Muscle of back (tissue), 11 donors: Measurements from ENCODE around the gene HTT. TPM values are rescaled to one million over a fixed set of nuclear protein-coding genes. Genes with fewer than 3 reads are reported as not detected.
"Not testable (repeated sequence)": the region's sequence is repeated elsewhere in the genome, so short reads cannot be mapped to it uniquely, and the experiment has no call there.

ENCODE experiments used
- DNase-seq, 3 donors: peaks; one replicate each; pipeline versions ENCODE4 v3.0.0 to v3.0.0-alpha.2; 2013
- polyA plus RNA-seq, 10 donors: library from polyadenylated mRNA; unstranded; fragments of 120-200 nt; gene quantifications; one replicate each; pipeline ENCODE4 v1.2.1, GENCODE V29; 2013; ENCODE audit not compliant: insufficient read length in 10 of 10

HTT gene
- polyA plus RNA-seq, 10 donors, result 18.9 to 28.6 (median 24.4) TPM

GRCh38 chr4:3077796-3078195, 3.3 kb downstream of the HTT start:
- DNase-seq, result no peak

GRCh38 chr4:3079694-3080123, 5.2 kb downstream of the HTT start:
- no peak for DNase-seq

- no peak for DNase-seq
Measured at GRCh38 chr4:3082925-3083515, 8.5 kb downstream of the HTT start.

GRCh38 chr4:3083732-3084131, 9.3 kb downstream of the HTT start:
- DNase-seq, result no peak

GRCh38 chr4:3085948-3086670, 11.6 kb downstream of the HTT start:
- no peak for DNase-seq

- DNase-seq, result no peak
Measured at GRCh38 chr4:3087115-3087797, 12.8 kb downstream of the HTT start.

- no peak for DNase-seq
Measured at GRCh38 chr4:3091464-3091863, 17.0 kb downstream of the HTT start.

- not testable (repeated sequence) for DNase-seq
Measured at GRCh38 chr4:3094701-3095100, 20.2 kb downstream of the HTT start.

GRCh38 chr4:3096202-3096601, 21.7 kb downstream of the HTT start:
- no peak for DNase-seq

GRCh38 chr4:3098346-3098745, 23.9 kb downstream of the HTT start:
- no peak for DNase-seq

GRCh38 chr4:3106339-3107186, 32.1 kb downstream of the HTT start:
- peak; percentile 69 to 80 (median 79) for DNase-seq

GRCh38 chr4:3107271-3107670, 32.8 kb downstream of the HTT start:
- no peak for DNase-seq

GRCh38 chr4:3107691-3108121, 33.2 kb downstream of the HTT start:
- DNase-seq, result no peak

GRCh38 chr4:3108211-3108610, 33.7 kb downstream of the HTT start:
- no peak for DNase-seq

GRCh38 chr4:3111461-3111860, 37.0 kb downstream of the HTT start:
- peak in 1 of 3 donors; percentile 13 for DNase-seq

GRCh38 chr4:3112201-3112600, 37.7 kb downstream of the HTT start:
- DNase-seq, result no peak

GRCh38 chr4:3112609-3113469, 38.4 kb downstream of the HTT start:
- no peak for DNase-seq

- no peak for DNase-seq
Measured at GRCh38 chr4:3114377-3114776, 39.9 kb downstream of the HTT start.

- DNase-seq, result no peak
Measured at GRCh38 chr4:3115637-3116270, 41.3 kb downstream of the HTT start.

GRCh38 chr4:3116955-3117354, 42.5 kb downstream of the HTT start:
- DNase-seq, result no peak

GRCh38 chr4:3118312-3118711, 43.8 kb downstream of the HTT start:
- DNase-seq, result no peak
